Endothelial cell of umbilical vein (primary cell): ENCODE data around the gene CXADR.
"Not testable (repeated sequence)": the region's sequence is repeated elsewhere in the genome, so short reads cannot be mapped to it uniquely, and the experiment has no call there.

ENCODE experiments used
- EZH2 ChIP-seq: IDR thresholded peaks from 2 replicates; pipeline ENCODE4 v1.6.1; 2012; ENCODE audit warnings: borderline replicate concordance, low read depth, mild to moderate bottlenecking, moderate library complexity, low read length, inconsistent platforms; ENCODE audit not compliant: severe bottlenecking
- GATA2 ChIP-seq: IDR thresholded peaks from 2 replicates; pipeline ENCODE4 v1.7.0; 2011; ENCODE audit warnings: low read depth, mild to moderate bottlenecking, moderate library complexity, mixed read lengths, low read length; ENCODE audit not compliant: insufficient read length, insufficient read depth
- JUN ChIP-seq: IDR thresholded peaks from 2 replicates; pipeline ENCODE4 v1.6.1; 2011; ENCODE audit warnings: borderline replicate concordance, low read depth; ENCODE audit not compliant: insufficient read length, insufficient read depth
- MYC ChIP-seq: IDR thresholded peaks from one replicate; pipeline ENCODE4 v1.6.1; 2011; ENCODE audit warnings: mild to moderate bottlenecking, low read depth, low read length
- POLR2A ChIP-seq: IDR thresholded peaks from 2 replicates; pipeline ENCODE4 v1.6.1; 2012; ENCODE audit warnings: low read depth, mild to moderate bottlenecking, control low read depth, low read length
- POLR2AphosphoS5 ChIP-seq: IDR thresholded peaks from 2 replicates; pipeline ENCODE4 v1.6.1; 2012; ENCODE audit warnings: low read depth, mild to moderate bottlenecking, control low read depth, low read length, moderate library complexity; ENCODE audit not compliant: insufficient read depth
- TF ChIP-seq, protein P1 (sequence below), 2 donors: IDR thresholded peaks; 1 replicate in 1 of 2; 2 replicates in 1 of 2; pipeline ENCODE4 v1.5.1; 2011; ENCODE audit warnings: low read length in 2 of 2, mild to moderate bottlenecking in 2 of 2, moderate library complexity in 2 of 2, control low read depth in 1 of 2, inconsistent platforms in 1 of 2, low read depth in 1 of 2; ENCODE audit not compliant: insufficient read depth in 1 of 2; ENCODE audit errors: extremely low read depth in 1 of 2
- TF ChIP-seq, protein P2 (sequence below): IDR thresholded peaks from 2 replicates; pipeline ENCODE4 v1.6.1; 2011; ENCODE audit not compliant: insufficient read depth, insufficient read length

DNA sequence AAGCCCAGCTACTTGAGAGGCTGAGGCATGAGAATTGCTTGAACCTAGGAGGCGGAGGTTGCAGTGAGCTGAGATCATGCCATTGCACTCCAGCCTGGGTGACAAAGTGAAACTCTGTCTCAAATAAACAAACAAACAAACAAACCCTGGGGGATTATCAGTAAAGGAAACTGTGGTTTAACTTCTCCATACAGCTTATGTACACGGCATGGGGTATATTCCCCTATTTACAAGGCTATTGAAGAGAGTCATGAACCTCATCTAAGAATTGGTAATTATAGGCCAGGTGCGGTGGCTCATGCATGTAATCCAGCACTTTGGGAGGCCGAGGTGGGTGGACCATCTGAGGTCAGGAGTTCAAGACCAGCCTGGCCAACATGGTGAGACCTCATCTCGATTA, 9.9 kb upstream of the CXADR start:
- TF ChIP-seq, protein P1, sequence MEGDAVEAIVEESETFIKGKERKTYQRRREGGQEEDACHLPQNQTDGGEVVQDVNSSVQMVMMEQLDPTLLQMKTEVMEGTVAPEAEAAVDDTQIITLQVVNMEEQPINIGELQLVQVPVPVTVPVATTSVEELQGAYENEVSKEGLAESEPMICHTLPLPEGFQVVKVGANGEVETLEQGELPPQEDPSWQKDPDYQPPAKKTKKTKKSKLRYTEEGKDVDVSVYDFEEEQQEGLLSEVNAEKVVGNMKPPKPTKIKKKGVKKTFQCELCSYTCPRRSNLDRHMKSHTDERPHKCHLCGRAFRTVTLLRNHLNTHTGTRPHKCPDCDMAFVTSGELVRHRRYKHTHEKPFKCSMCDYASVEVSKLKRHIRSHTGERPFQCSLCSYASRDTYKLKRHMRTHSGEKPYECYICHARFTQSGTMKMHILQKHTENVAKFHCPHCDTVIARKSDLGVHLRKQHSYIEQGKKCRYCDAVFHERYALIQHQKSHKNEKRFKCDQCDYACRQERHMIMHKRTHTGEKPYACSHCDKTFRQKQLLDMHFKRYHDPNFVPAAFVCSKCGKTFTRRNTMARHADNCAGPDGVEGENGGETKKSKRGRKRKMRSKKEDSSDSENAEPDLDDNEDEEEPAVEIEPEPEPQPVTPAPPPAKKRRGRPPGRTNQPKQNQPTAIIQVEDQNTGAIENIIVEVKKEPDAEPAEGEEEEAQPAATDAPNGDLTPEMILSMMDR (IDR thresholded peaks at IDR 0.05; ENCODE audit: extremely low read depth in 1 of 2, insufficient read depth in 1 of 2, low read depth in 1 of 2, low read length in 2 of 2), result not testable (repeated sequence)
- not testable (repeated sequence) for TF ChIP-seq GATA2, MYC, POLR2A, POLR2AphosphoS5, EZH2, JUN
- TF ChIP-seq, protein P2, sequence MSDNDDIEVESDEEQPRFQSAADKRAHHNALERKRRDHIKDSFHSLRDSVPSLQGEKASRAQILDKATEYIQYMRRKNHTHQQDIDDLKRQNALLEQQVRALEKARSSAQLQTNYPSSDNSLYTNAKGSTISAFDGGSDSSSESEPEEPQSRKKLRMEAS, result not testable (repeated sequence)
